OCI-M2 (cell line): ENCODE measurements around the gene CPN1.
A peak's percentile ranks its signal among the peaks of the same experiment; 100 is the strongest.

Experiments
- DNase-seq: peaks from one replicate; lab custom pipeline; 2025; ENCODE audit not compliant: unreplicated experiment; lab: John Stamatoyannopoulos, UW

CPN1 gene

DNA sequence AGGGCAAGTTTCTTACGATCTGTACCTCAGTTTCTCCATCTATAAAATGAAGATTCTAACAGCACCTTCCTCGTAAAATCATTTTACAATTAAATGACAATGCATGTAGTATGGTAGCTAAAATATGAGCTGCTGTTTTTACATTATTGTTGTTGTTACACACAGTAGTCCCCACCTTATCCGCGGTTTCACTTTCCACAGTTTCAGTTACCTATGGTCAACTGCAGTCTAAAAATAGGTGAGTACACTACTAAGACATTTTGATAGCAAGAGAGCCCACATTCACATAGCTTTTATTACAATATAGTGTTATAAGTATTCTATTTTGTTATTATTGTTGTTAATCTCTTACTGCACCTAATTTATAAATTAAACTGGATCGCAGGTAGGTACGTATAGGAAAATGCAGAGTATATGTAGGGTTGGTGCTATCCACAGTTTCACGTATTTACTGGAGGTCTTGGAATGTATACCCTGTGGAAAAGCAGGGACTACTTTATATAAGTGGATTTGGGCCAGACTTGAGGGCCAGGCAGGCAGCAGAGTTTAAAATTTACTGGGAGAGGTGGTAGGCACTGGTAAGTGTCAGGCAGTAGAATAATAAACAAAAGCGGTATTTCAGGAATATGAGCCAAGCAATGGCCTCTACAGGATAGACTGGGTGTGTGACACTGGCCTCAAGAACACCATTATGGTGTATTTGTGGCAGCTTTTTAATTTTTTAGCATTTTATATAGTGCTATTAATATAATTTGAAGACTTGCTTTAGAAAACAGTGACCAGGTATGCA, 82.2 kb downstream of the CPN1 start:
- no peak for DNase-seq

DNA sequence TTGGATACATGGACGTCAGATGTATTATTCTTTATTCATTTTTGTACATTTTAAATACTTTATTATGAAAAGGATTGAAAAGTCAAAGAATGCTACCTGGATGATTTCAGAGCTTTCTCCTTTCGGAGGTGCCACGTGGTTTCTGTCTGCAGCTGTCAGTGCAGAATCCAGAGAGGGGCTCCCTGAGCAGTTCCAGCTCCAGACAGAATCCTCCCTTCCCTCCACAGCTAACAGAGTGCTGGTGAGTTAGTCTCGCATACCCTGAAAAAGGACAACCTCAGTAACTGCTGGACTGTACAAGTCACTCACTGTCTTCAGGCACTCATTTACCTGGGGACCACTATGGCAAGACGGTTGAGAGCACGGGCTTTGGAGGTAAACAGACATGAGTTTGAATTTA, 82.8 kb downstream of the CPN1 start:
- DNase-seq = no peak

DNA sequence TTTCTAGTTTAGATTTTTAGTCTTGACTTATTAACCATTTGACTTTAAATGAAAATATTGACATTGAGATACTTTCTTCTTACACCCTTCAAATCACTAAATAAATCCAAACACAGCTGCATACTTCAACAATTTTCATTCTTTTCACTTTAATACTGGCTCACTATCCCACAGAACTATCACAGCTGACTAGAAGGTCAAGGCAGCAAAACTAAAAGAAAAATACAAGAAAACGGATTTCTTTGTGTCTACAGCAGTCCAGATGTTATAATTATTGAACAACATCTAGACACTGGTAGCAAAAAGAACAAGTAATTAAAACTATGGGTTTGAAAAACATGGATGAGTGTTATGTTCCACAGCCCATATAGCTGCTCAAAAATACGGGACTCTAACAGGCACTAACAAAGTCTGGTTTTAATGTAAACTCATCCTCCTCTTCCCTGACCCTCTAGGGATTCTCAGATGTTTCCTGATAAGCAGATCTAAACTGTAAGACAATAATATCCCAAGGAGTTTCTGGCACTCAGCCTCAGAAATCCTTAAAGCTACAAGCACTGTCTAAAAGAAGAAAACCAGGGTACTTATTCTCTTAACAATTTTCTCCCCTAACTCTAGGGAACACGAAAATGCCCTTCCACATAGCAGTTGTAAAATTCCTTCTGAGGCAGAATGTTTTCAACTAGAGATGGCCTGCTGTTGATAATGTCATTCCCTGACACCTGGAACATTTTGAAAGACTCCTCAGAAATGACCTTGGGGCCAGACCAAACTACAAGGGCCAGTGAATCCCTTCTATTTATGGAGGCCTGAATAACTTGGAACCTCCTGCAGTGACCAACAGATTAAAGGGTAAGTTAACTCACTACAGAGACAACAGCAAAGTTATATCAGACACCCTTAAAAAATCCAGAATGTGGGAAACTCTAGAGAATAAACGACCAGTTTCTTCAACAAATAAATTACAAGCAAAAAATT, 84.7 kb downstream of the CPN1 start:
- DNase-seq = no peak

DNA sequence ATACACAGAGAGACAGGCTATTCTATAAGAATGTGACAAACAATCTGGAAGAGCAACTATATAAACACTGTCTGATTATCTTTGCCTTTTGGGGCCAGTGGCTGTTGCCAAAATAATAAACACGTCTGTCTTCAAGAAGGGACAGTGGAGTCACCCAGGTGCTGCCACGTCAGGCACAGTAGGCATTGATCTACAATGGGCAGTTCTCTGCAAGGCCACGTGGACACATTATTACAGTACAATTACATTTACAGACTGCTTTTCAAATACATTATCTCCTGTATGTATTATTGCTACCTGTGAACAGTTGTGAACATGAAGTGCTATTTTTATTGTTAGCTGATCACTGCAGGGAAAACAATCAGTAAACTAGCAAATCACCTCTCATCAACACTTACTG, 86.0 kb downstream of the CPN1 start:
- no peak for DNase-seq

DNA sequence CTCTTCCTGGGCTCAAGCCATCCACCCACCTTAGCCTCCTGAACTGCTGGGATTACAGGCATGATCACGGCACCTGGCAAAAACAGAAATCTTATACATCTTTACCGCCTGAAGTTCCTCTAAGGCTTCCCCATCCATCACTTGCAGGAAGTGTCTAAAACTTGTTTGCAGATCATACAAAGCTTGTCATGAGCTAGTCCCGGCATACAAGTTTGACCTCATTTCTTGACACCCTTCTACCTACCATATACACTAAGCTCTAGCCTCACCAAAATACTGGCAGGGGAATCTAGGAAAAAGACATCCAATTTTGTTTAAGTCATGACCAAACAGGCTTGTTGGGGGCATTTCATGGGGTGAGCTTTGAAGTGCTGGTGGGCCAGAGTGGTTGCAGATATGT, 86.4 kb downstream of the CPN1 start:
- DNase-seq = no peak

DNA sequence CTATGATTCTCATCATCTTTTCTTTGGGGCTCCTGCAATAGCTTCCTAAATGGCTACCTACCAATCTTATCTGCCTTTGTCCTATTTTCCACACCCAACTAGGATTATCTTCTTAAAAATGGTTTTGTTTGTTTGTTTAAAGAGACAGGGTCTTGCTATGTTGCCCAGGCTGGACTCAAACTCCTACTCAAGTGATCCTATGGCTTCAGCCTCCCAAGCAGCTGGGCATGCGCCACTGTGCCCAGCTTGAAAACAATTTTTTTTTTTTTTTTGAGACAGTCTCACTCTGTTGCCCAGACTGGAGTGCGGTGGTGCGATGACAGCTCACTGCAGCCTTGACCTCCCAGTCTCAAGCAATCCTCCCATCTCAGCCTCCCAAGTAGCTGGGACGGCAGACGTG, 86.9 kb downstream of the CPN1 start:
- DNase-seq = no peak

DNA sequence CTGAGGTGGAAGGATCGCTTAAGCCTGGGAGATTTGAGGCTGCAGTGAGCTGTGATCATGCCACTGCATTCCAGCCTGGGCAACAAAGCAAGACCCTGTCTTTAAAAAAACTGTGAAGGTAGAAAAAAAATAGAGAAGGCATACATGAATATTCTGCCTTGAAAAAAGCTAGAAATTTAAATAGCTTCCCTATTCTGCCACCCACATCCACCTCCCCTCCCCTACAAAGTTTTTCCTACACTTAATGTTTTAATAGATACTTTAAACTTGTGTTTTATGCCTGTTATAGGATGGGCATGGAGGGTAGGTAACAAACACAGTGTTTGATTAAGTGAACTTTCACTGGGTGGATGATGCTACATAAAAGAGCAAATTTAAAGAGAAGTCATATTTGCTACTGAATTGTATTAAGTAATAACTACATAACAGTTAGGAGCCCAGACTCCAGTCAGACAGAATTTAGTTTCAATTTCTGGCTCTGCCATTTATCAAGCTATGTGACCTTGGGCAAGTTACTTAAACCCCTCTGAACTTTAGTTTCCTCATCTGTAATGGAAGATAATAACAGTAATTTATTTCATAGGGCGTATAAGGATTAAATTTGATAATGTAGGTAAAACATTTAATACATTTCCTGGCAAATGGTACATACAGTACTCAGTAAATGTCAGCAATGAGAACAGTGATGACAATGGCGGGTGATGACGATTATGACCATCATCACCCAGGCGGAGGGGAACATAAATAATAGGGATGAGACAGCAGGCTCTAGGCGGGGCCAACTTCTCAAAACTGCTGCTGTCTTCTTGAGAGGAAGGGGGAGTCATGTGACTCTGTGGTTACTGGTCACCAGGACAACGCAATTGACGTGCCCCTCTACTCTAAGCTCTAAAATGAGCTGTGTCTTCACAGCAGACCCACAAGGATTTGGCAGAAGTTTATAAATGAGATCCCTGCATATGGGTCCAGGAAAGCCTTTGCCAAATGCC, 87.7 kb downstream of the CPN1 start:
- peak; percentile 28 for DNase-seq
